Spleen (tissue), 7 donors: Measurements from ENCODE around the gene UBP1.

Experiments
- CTCF ChIP-seq, 11 experiments: fragments of 200-600 bp in 7 of 11; fragments of 450-650 bp in 4 of 11; sonication (generic) in 4 of 11; IDR thresholded peaks in 8 of 11; conservative IDR thresholded peaks in 3 of 11; 1 replicate in 7 of 11; 2 replicates in 4 of 11; pipeline versions ENCODE4 v1.4.0 to v1.8.0; 2016 to 2021; ENCODE audit warnings: antibody characterized with exemption in 11 of 11, inconsistent platforms in 4 of 11, mild to moderate bottlenecking in 1 of 11
- POLR2A ChIP-seq, 3 donors: fragments of 450-650 bp; IDR thresholded peaks; one replicate each; pipeline ENCODE4 v1.5.1; 2017; ENCODE audit warnings: antibody characterized with exemption in 3 of 3, mild to moderate bottlenecking in 1 of 3
- donor health status: DM: no; HTN: no; CAD: no; lungs with moderate emphysema.
- donor health status: DM: no; HTN: no; CAD: no.
- donor health status: DM: no; HTN: no; CAD: no.

DNA sequence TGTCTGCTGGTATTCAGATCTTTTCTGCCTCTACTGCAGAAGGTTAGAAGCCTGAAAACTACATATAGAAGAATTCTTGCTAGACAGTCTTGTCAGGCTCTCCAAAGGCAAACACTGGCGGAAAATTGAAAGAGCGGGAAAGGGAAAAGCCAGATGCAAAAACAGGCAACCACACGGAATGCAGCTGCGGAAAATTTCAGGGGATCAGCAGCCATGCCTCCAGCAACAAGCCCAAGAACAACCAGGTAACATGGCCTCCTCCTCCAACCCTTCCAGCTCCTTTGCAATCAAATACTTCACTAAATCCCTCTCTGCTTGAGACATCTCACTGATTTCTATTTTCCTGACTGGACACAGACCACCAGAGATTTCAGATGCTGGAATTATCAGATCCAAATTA is 9.6 kb downstream of the UBP1 start:
- TF ChIP-seq CTCF (IDR thresholded peaks at IDR 0.05 in 8 of 11, conservative IDR thresholded peaks at IDR 0.05 in 3 of 11) (no peak), POLR2A (IDR thresholded peaks at IDR 0.05) (no peak)
